Fibroblast of pulmonary artery (primary cell): Measurements from ENCODE around the gene GYG2.

Source experiments
- DNase-seq: peaks from one replicate; pipeline ENCODE4 v3.0.0-alpha.2; 2010; ENCODE audit warnings: low read depth
- H3K4me3 ChIP-seq: replicated peaks from 2 replicates; pipeline ENCODE4 v1.5.1; 2011; ENCODE audit warnings: low read depth, mild to moderate bottlenecking, control low read depth, low read length, moderate library complexity
- TF ChIP-seq, protein P1 (sequence below): IDR thresholded peaks from 2 replicates; pipeline ENCODE4 v1.5.1; 2011; ENCODE audit warnings: mild to moderate bottlenecking, control low read depth, low read length, inconsistent platforms; ENCODE audit errors: missing control alignments

Gene GYG2

DNA sequence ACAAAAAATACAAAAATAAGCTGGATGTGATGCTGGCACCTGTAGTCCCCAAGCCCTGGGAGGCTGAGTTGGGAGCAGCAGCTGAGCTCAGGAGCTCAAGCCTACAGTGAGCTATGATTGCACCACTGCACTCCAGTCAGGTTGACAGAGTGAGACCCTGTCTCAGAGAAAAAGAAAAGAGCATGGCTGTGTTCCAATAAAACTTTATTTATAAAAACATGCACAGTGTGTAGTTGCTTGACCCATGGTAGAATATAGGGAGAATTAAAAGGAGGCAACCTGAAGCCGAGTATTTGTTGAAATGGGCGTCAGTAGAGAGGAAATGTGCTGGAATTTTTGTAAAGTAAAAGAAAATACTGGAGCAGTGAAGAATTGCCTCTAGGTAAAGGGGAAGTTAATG is 27.0 kb downstream of the GYG2 start:
- no peak overlapping the region for H3K4me3 ChIP-seq
- TF ChIP-seq, protein P1, sequence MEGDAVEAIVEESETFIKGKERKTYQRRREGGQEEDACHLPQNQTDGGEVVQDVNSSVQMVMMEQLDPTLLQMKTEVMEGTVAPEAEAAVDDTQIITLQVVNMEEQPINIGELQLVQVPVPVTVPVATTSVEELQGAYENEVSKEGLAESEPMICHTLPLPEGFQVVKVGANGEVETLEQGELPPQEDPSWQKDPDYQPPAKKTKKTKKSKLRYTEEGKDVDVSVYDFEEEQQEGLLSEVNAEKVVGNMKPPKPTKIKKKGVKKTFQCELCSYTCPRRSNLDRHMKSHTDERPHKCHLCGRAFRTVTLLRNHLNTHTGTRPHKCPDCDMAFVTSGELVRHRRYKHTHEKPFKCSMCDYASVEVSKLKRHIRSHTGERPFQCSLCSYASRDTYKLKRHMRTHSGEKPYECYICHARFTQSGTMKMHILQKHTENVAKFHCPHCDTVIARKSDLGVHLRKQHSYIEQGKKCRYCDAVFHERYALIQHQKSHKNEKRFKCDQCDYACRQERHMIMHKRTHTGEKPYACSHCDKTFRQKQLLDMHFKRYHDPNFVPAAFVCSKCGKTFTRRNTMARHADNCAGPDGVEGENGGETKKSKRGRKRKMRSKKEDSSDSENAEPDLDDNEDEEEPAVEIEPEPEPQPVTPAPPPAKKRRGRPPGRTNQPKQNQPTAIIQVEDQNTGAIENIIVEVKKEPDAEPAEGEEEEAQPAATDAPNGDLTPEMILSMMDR = no peak
- no peak for DNase-seq

DNA sequence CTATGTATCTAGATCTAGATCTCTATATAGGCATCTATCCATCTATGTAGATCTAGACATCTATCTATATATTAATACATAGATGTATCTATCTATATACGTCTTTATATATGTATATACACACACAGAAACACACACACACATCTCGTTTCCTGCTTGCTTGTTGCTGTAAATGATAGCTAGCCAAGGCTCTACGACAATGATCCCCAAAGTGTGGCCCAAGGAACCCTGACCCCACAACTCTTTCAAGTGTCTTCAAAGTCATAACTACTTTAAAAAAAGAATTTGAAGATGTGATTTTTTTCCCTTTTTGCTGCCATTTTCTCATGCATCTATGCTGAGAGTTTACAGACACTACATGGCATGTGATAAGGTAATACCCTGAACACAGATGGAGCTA is 28.8 kb downstream of the GYG2 start:
- no peak overlapping the region for H3K4me3 ChIP-seq
- peak; percentile 4 for DNase-seq
- TF ChIP-seq, protein P1 = no peak

DNA sequence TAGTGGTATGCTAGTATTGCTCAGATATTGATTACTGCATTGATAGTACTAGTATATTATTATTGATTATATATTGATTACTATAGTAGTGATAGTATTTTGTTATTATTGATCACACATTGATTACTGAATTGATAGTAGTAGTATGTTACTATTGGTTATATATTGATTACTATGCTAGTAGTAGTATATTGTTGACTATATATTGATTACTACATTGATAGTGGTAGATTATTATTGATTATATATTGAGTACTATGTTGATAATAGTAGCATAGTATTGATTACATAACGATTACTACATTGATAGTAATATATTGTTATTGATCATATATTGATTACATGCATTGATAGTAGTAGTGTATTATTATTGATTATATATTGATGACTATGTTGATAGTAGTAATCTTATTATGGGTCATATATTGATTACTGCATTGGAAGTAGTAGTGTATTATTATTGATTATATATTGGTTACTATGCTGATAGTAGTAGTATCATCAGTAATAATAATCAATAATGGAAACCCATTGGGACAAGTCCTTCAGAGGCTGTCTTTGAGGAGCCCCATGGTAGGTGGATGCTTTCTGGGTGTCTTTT is 30.6 kb downstream of the GYG2 start:
- no peak overlapping the region for H3K4me3 ChIP-seq
- no peak for DNase-seq
- TF ChIP-seq, protein P1 = no peak

DNA sequence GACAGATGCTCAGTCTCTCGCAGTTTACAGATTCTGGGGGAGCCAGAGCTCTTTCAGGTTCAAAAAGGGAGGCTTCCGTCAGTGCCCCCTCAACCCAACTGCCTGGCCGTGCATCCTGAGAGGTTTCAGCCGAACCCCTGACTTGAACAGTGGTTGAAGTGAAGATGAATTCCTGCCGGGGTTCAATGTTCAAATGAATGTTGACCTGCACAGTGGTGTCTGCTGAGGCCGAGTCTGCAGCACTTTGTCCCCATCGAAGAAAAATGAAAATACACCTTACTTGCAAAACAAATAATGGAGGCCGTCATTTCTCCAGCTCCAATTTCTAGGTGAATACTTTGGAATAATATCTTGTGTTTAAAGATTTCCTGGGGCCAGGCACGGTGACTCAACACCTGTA is 33.7 kb downstream of the GYG2 start:
- no peak for DNase-seq
- H3K4me3 ChIP-seq = no peak overlapping the region
- TF ChIP-seq, protein P1 = no peak

DNA sequence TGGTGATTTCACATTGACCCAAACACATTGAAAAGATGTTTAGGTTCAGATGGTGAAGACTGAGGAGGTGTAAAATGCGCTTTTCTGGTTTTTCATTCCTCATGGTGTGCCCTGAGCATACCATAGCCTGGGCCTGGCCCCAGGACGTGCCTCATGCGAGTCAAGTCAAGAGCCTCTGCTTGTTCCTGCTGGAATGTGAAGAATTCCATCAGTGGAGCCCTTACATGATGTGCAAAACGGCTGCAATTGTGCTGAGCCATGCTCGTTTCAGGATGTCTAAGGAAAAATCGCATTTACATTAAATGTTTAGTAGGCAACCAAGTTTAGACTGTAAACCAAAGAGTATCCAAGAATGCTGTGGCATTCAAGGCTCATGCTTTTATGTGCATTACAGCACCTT is 34.9 kb downstream of the GYG2 start:
- TF ChIP-seq, protein P1 = no peak
- no peak overlapping the region for H3K4me3 ChIP-seq
- no peak for DNase-seq

DNA sequence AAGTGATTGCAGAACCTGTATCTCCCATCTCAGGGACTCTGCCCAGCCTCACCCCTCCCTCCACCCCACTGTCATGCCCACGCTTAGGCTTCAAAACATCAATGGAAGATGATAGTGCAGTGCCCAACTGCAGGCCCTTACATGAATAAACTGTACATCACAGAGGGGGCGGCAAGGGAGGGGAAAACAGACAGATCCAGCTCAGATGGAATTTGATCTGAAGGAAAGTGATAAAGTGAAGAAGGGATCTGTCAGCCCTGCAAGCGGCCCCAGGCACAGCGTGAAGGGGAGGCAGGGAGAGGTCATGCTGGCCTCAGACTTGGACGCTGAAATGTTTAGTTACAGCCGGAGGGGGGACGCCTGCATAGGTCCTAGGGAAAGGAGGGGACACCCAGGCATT is 38.5 kb downstream of the GYG2 start:
- TF ChIP-seq, protein P1 = no peak
- no peak overlapping the region for H3K4me3 ChIP-seq
- DNase-seq = no peak

DNA sequence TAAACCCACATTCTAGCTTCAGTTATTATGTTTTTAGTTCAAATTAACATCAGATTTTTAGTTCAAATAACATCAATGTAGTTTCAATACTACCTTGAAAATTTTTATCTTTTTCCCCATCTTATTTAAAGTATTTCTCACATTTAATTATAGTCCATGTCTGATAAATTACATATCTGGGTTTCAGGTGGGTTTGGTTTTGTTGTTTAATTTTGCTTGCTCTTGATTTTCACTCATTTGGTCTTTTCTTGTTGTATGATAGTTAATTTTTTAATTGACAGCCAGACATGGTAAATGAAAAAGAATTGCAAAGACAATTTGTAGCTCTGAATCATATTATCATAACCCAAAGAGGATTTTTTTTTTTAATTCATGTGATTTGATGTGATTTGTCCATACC is 41.9 kb downstream of the GYG2 start:
- no peak for DNase-seq
- TF ChIP-seq, protein P1 = no peak
- H3K4me3 ChIP-seq = no peak overlapping the region
